BE2C (cell line): ENCODE data around the gene HDDC3.

Experiments used
- DNase-seq: peaks from one replicate; pipeline ENCODE4 v3.0.0-alpha.2; 2020
- H3K27me3 ChIP-seq: fragments of 250-450 bp; sonication (Bioruptor Pico); 2 replicates; pipeline ENCODE4 v1.5.1; 2020; ENCODE audit warnings: mild to moderate bottlenecking
- H3K36me3 ChIP-seq: fragments of 250-450 bp; sonication (Bioruptor Pico); 2 replicates; pipeline ENCODE4 v1.5.1; 2020; ENCODE audit warnings: mild to moderate bottlenecking
- H3K4me1 ChIP-seq: fragments of 250-450 bp; sonication (Bioruptor Pico); 2 replicates; pipeline ENCODE4 v1.5.1; 2020
- H3K4me3 ChIP-seq: 2 replicates; pipeline ENCODE4 v1.5.1; 2011; ENCODE audit warnings: low read depth, low read length
- H3K9me3 ChIP-seq: fragments of 250-450 bp; sonication (Bioruptor Pico); 2 replicates; pipeline ENCODE4 v1.5.1; 2020
- TF ChIP-seq, protein P1 (sequence below): IDR thresholded peaks from 2 replicates; pipeline ENCODE4 v1.5.1; 2012; ENCODE audit warnings: mild to moderate bottlenecking, low read depth, low read length

HDDC3 gene

GRCh38 chr15:90918835-90919234 lies 13.5 kb downstream of the HDDC3 start:
- TF ChIP-seq, protein P1, sequence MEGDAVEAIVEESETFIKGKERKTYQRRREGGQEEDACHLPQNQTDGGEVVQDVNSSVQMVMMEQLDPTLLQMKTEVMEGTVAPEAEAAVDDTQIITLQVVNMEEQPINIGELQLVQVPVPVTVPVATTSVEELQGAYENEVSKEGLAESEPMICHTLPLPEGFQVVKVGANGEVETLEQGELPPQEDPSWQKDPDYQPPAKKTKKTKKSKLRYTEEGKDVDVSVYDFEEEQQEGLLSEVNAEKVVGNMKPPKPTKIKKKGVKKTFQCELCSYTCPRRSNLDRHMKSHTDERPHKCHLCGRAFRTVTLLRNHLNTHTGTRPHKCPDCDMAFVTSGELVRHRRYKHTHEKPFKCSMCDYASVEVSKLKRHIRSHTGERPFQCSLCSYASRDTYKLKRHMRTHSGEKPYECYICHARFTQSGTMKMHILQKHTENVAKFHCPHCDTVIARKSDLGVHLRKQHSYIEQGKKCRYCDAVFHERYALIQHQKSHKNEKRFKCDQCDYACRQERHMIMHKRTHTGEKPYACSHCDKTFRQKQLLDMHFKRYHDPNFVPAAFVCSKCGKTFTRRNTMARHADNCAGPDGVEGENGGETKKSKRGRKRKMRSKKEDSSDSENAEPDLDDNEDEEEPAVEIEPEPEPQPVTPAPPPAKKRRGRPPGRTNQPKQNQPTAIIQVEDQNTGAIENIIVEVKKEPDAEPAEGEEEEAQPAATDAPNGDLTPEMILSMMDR = no peak
- no peaks in the 10 kb centered on the region for H3K9me3 ChIP-seq
- DNase-seq = no peak
- H3K27me3 ChIP-seq = no peaks in the 10 kb centered on the region
- no peaks in the 10 kb centered on the region for H3K4me1 ChIP-seq
- H3K4me3 ChIP-seq = no peak overlapping the region
- H3K36me3 ChIP-seq = no peaks in the 10 kb centered on the region; the same call in none of the 2 replicates

DNA sequence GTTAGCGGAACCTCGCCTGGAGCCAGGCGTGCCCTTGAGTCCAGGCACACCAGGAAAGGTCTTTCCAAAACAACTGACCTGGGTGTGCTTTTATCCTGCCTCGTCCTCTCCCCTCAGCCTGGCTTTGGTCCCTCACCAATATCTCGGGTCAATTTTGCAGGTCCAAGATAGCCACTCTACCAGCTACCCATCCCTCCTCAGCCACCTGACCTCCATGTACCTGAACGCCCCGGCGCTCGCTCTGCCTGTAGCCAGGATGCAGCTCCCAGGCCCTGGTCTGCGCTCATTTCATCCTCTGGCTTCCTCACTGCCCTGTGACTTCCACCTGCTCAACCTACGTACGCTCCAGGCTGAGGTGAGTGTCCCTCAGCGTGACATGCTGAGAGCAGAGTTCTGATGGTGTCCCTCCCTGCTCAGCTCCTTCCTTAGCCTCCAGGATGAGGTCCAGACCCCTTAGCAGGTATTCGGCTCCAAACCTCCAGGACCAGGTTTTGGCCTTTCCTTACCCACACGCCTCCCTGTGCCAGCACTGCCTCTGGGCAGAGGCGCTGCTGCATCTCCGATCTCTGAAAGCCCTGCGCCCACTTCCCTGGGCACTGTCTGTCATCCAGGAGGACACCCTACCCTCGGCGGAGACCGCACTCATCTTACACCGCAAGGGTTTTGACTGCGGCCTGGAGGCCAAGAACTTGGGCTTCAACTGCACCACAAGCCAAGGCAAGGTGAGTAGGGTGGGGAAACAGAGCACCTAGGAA lies 14.1 kb downstream of the HDDC3 start:
- H3K4me1 ChIP-seq = no peaks in the 10 kb centered on the region
- TF ChIP-seq, protein P1 = no peak
- H3K4me3 ChIP-seq = no peak overlapping the region
- H3K36me3 ChIP-seq = peaks cover 6% of the 10 kb centered on the region
- DNase-seq = no peak
- no peaks in the 10 kb centered on the region for H3K9me3 ChIP-seq
- H3K27me3 ChIP-seq = no peaks in the 10 kb centered on the region

- TF ChIP-seq, protein P1 = no peak
- Histone ChIP-seq H3K4me3 (no peak overlapping the region), H3K27me3 (no peaks in the 10 kb centered on the region), H3K9me3 (no peaks in the 10 kb centered on the region), H3K4me1 (no peaks in the 10 kb centered on the region), H3K36me3 (peaks cover 8% of the 10 kb centered on the region)
- DNase-seq = no peak
Measured at GRCh38 chr15:90917569-90917968, 14.8 kb downstream of the HDDC3 start.

DNA sequence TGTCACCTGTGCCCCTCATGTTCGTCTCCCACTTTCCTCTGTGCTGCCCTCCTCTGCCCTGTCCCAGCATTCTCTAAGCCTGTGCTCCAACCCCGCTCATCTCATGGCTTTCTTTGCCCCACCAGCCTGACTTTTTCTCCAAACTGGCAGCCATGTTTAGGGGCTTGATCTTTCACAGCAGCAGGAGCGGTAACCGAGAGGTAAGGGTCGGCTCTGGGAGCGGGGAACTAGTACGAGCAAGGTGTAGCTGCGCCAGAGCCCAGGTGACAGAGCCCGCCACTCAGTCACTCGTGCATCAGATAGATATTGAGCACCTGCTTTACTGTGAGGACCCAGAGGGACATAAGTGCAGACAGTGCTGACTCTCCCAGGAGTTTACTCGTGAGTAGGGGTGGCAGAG lies 15.9 kb downstream of the HDDC3 start:
- DNase-seq = no peak

GRCh38 chr15:90915808-90916440 lies 16.4 kb downstream of the HDDC3 start:
- H3K36me3 ChIP-seq = peaks cover 16% of the 10 kb centered on the region
- DNase-seq = no peak

More for the DNA sequence above, 15.9 kb downstream of the HDDC3 start:
- H3K4me3 ChIP-seq = no peak overlapping the region
- TF ChIP-seq, protein P1 = no peak
- no peaks in the 10 kb centered on the region for H3K4me1 ChIP-seq
- H3K27me3 ChIP-seq = no peaks in the 10 kb centered on the region
- no peaks in the 10 kb centered on the region for H3K9me3 ChIP-seq
- peaks cover 16% of the 10 kb centered on the region for H3K36me3 ChIP-seq

More at GRCh38 chr15:90915808-90916440, 16.4 kb downstream of the HDDC3 start:
- TF ChIP-seq, protein P1 = no peak
- Histone ChIP-seq H3K4me1 (no peaks in the 10 kb centered on the region), H3K9me3 (no peaks in the 10 kb centered on the region), H3K4me3 (no peak overlapping the region), H3K27me3 (no peaks in the 10 kb centered on the region)
